GM12872 (cell line): ENCODE data around the gene NIN.

Source experiments
- CTCF ChIP-seq: IDR thresholded peaks from 3 replicates; pipeline ENCODE4 v1.5.1; 2011; ENCODE audit warnings: low read depth, mild to moderate bottlenecking, low read length, moderate library complexity; ENCODE audit not compliant: insufficient read depth

The NIN gene

DNA sequence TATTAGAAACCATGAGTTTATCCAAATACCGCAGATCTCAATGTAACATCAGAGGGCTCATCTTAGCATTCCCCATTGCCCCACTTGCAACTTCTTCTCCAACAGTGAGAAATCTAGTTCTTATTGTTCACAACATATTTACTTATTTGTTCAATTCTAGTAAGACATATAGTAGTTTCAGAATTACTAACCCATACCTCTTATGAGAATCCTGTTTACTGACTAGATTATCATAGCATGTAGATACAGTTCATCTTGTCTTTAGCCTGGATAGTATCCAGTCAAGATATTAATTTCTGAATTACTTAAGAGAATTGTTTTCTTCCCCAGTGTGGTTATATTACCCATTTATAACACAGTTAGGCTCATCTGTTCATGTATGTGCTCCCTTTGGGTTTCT, 80.6 kb downstream of the NIN start:
- no peak for TF ChIP-seq CTCF

DNA sequence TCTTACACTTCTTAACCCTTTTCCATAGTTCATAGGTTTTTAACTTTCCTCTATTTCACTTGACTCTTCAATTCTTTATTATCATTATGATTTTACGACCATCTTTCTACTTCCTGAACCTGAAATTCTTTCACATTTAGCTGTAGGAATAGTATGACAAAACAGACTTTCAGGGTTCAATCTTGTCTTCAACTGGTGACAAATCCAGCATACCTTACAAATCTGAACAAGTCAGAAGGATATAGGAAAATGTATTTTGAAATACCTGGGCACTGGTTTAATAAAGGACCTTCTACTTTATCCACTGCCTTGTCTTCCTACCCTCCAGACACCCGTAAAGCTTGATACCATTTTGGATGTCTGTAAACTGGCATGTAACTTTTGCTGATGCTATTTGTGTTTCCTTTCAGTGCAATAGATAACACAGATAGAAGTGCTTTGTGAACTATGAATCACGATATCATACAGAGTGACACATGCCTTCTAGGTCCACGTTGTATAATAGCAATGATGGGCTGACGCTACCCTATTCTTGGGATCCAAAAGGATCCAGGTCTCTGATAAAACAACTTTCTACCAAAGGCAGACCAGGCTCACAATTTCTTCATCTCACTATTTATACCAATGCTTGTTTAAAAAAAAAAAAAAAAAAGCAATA, 85.4 kb downstream of the NIN start:
- TF ChIP-seq CTCF, result no peak

GRCh38 chr14:50744231-50744630, 86.7 kb downstream of the NIN start:
- TF ChIP-seq CTCF, result no peak

GRCh38 chr14:50741567-50741966, 89.4 kb downstream of the NIN start:
- no peak for TF ChIP-seq CTCF

GRCh38 chr14:50740856-50741255, 90.1 kb downstream of the NIN start:
- TF ChIP-seq CTCF, result no peak

GRCh38 chr14:50739186-50739585, 91.8 kb downstream of the NIN start:
- no peak for TF ChIP-seq CTCF

GRCh38 chr14:50736932-50737419, 94.0 kb downstream of the NIN start:
- TF ChIP-seq CTCF, result no peak
